Omental fat pad (tissue), 4 donors: ENCODE measurements around the gene ATXN10. TPM values are rescaled to one million over a fixed set of nuclear protein-coding genes. Genes with fewer than 3 reads are reported as not detected.

ENCODE experiments used
- ATAC-seq: fragments of 150-250 bp; one replicate; pipeline ENCODE4 v1.9.1; 2016; ENCODE audit warnings: mild to moderate bottlenecking, moderate library complexity; ENCODE audit not compliant: low FRiP score
- DNase-seq: peaks from one replicate; pipeline ENCODE4 v3.0.0-alpha.2; 2019; ENCODE audit warnings: low spot score
- total RNA-seq, 4 donors: library from RNA; depleted of rRNA; stranded (reverse); fragments of >200 nt; gene quantifications; one replicate each; pipeline ENCODE4 v1.1.0, GENCODE V29; 2016
- TF ChIP-seq, protein P1 (sequence below), 3 donors: fragments of 450-650 bp; IDR thresholded peaks; one replicate each; pipeline ENCODE4 v1.5.1; 2016 to 2017; ENCODE audit warnings: antibody characterized with exemption in 3 of 3, mild to moderate bottlenecking in 3 of 3, moderate library complexity in 2 of 3

ATXN10 gene
- total RNA-seq, 4 donors from 2014 or later, result 80.9 to 127 (median 103) TPM

DNA sequence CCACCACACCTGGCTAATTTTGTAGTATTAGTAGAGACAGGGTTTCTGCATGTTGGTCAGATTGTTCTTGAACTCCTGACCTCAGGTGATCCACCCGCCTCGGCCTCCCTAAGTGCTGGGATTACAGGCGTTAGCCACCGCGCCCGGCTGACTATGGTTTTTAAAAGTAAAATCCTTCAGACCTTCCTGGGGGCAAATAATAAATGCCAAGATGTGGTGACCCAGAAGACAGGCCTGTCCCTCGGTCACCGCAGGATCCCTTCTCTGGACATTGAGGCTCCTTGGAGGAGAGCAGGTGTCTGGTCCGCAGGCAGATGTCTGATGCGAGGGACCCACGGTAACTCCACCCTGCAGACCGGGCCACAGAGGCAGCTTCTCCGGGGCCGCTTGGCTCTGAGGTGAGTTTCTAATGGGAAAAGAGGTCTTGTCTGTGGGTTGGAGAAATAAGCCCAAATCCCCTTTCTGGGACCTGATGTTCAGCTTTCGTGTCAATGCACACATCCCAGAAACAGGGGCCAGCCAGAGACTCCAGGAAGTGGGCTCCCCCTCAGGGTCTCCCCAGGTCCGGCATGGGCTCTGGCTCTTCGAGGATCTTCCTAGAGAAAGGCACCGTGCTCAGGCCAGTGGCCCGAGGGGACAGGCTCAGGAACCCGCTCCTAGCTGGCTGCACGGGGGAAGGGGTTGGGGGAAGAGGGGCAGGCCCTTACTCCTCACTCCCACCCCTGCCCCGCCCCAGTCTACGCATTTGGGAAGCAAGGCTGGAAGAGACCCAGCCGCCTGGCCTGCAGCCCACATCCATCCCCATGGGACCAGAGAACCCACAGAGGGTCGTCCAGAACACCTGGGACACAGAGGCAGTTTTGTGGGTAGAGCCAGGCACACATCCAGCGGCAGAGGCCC is 204.8 kb downstream of the ATXN10 start:
- ATAC-seq (no peak), DNase-seq (peak; percentile 12)
- TF ChIP-seq, protein P1, sequence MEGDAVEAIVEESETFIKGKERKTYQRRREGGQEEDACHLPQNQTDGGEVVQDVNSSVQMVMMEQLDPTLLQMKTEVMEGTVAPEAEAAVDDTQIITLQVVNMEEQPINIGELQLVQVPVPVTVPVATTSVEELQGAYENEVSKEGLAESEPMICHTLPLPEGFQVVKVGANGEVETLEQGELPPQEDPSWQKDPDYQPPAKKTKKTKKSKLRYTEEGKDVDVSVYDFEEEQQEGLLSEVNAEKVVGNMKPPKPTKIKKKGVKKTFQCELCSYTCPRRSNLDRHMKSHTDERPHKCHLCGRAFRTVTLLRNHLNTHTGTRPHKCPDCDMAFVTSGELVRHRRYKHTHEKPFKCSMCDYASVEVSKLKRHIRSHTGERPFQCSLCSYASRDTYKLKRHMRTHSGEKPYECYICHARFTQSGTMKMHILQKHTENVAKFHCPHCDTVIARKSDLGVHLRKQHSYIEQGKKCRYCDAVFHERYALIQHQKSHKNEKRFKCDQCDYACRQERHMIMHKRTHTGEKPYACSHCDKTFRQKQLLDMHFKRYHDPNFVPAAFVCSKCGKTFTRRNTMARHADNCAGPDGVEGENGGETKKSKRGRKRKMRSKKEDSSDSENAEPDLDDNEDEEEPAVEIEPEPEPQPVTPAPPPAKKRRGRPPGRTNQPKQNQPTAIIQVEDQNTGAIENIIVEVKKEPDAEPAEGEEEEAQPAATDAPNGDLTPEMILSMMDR (IDR thresholded peaks at IDR 0.05), result no peak

DNA sequence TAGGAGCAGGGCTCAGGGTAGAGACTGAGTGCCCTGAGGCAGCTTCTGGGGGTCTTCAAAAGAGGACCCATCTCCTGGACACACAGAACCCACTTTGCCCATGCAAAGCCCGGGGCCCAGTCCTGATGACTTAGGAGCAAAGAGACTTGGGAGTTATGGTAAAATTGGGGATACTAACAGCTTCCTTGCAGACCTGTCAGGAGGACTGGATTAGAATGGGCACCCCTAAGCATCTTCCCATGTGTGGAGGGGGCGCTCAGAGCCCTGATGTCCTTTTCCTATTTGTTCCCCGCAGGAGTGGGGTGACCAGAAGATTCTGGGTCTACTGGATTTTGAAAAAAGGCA is 205.4 kb downstream of the ATXN10 start:
- ATAC-seq, result no peak
- TF ChIP-seq, protein P1 (IDR thresholded peaks at IDR 0.05), result no peak
- no peak for DNase-seq

DNA sequence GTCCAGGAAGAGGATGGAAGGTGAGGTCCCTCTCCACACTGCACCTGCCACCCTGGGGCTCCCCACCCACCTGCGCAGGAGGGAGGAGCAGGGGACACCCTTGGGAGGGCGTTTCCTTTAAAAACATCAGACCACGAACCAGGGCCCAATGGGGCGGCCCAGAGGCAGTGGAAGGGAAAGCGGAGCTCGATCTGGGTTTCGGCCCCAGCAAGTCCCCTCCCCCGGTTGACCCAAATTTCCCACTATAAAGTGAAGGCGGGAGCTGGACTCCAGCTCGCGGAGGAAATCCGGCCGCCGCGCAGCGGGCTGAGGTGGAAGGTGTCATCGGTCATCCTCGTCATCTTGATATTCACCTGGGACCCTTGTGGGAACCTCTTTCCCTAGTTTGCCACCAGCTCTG is 206.0 kb downstream of the ATXN10 start:
- TF ChIP-seq, protein P1 (IDR thresholded peaks at IDR 0.05), result no peak
- no peak for ATAC-seq
- peak; percentile 7 for DNase-seq

DNA sequence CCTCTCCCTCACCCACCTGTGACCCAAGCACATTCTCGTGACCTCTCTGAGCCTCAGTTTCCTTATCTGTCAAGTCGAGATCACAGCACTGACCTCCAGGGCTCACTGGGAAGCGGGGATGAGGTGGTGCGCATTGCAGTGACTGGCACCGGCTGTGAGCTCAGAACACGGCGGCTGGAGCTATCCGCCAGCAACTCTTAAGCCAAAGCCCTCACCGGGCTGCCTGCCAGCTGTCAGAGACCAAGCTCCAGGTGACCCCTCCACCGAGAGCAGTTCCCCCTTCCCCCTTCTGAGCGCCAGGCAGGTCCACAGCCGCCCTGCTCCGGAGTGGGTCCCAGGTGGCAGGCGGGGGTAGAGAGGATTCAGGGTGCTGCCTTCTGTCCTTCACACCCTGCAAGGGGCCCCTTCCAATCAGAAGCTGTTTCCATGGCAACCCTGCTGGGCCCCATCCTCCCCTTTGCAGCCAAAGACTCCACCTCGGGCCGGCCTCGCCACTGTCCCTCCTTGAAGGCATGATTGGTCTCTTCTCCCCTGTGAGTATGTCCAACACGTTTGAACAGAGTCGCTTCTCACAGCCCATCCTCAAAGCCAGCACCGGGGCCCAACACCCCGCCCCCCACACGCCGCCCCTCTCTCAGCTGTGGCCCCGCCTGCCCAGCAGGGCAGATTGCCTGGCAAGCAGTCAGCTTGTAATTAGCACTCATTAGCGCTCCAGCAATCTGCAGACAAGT is 206.6 kb downstream of the ATXN10 start:
- DNase-seq (peak; percentile 17), ATAC-seq (no peak)
- TF ChIP-seq, protein P1 (IDR thresholded peaks at IDR 0.05), result no peak

DNA sequence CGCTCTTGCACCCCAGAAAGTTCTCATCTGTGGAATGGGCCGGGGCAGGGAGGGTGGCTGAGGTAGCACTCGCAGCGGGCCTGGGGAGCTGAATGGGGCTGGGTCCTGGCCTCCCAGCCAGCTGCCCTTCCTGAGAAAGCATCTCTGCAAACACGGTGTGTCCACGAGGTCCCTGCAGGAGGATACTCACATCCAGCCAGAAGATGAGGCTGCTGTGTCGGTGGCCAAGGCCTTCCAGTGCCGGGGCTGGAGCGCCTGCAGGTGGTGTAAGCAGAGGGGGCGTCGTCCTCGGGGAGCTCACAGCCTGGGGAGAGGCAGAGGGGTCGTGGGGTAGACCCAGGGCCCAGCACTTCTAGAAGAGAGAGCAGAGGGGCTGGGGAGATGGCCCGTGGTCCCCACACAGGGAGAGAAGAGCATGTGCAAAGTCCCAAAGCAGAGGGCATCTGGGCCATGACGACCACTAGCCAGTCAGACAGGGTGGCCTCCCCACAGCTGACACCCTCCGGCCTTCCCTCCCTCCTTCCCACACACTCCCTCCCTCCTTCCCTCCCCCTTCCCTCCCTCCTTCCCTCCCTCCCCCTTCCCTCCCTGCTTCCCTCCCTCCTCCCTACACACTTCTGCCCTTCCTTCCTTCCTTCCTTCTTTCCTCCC is 207.4 kb downstream of the ATXN10 start:
- TF ChIP-seq, protein P1 (IDR thresholded peaks at IDR 0.05), result no peak
- DNase-seq (peak; percentile 0), ATAC-seq (no peak)

DNA sequence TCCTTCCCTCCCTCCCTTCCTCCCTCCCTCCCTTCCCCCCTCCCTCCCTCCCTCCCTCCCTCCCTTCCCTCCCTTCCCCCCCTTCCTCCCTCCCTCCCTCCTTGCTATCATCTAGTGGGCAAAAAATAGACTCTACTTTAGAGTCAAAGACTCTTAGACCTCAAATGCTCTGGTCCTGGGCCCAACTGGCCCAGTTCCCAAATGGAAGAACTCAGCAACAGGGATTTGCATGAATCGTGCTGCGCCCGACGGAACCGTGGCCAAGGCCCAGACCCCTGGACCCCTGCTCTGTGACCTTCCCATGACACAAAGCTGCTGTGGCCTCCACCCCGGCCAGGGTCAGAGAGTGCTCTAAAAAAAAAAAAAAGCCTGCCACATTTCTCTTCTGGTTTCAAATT is 207.9 kb downstream of the ATXN10 start:
- TF ChIP-seq, protein P1 (IDR thresholded peaks at IDR 0.05), result no peak
- DNase-seq (no peak), ATAC-seq (no peak)
